DMS153 treated with DMSO at 0.1 percent for 48 hours (cell line): ENCODE data around the gene PPM1H.

Source experiments
- DNase-seq: peaks from one replicate; lab custom pipeline; 2025; ENCODE audit not compliant: unreplicated experiment; lab: John Stamatoyannopoulos, UW

PPM1H gene

GRCh38 chr12:62717643-62718042 lies 217.3 kb downstream of the PPM1H start:
- no peak for DNase-seq

- DNase-seq = no peak
These were observed 218.0 kb downstream of the PPM1H start for GRCh38 chr12:62716866-62717525.

- DNase-seq = no peak
These were observed 218.9 kb downstream of the PPM1H start for GRCh38 chr12:62716037-62716436.

GRCh38 chr12:62714774-62715721 lies 219.9 kb downstream of the PPM1H start:
- DNase-seq = no peak

- DNase-seq = no peak
These were observed 220.7 kb downstream of the PPM1H start for GRCh38 chr12:62714181-62714773.

GRCh38 chr12:62713723-62714122 lies 221.2 kb downstream of the PPM1H start:
- DNase-seq = no peak

- DNase-seq = no peak
These were observed 222.0 kb downstream of the PPM1H start for GRCh38 chr12:62712681-62713573.

- DNase-seq = no peak
These were observed 223.2 kb downstream of the PPM1H start for GRCh38 chr12:62711631-62712241.

- no peak for DNase-seq
These were observed 225.6 kb downstream of the PPM1H start for GRCh38 chr12:62709311-62709710.

GRCh38 chr12:62707939-62708338 lies 227.0 kb downstream of the PPM1H start:
- DNase-seq = no peak

- DNase-seq = no peak
These were observed 229.1 kb downstream of the PPM1H start for GRCh38 chr12:62705846-62706245.

GRCh38 chr12:62703011-62703380 lies 232.0 kb downstream of the PPM1H start:
- no peak for DNase-seq

- DNase-seq = no peak
These were observed 233.5 kb downstream of the PPM1H start for GRCh38 chr12:62701492-62701891.

GRCh38 chr12:62700091-62700880 lies 234.7 kb downstream of the PPM1H start:
- DNase-seq = no peak

- no peak for DNase-seq
These were observed 236.2 kb downstream of the PPM1H start for GRCh38 chr12:62698701-62699101.

- DNase-seq = no peak
These were observed 237.1 kb downstream of the PPM1H start for GRCh38 chr12:62697893-62698292.

GRCh38 chr12:62695696-62696095 lies 239.3 kb downstream of the PPM1H start:
- no peak for DNase-seq

GRCh38 chr12:62694632-62695031 lies 240.3 kb downstream of the PPM1H start:
- DNase-seq = no peak

- no peak for DNase-seq
These were observed 240.8 kb downstream of the PPM1H start for GRCh38 chr12:62694116-62694515.
